Measurements from ENCODE around the gene KRT72.

The KRT72 gene

GRCh38 chr12:52561880-52562449 lies 39.3 kb downstream of the KRT72 start:
- Histone ChIP-seq H3K4me3 (no peak overlapping the region), H3K36me3 (no peaks in the 10 kb centered on the region), H3K27ac (no peak overlapping the region), H3K9me3 (no peaks in the 10 kb centered on the region), H3K4me1 (no peaks in the 10 kb centered on the region), H3K27me3 (peaks cover 0 to 26% of the 10 kb centered on the region in 2 donors)
- DNase-seq = no peak
- intact Hi-C loops (cut with DNase I; ENCODE audit: low total_unique reads) = no loop called here
- TF ChIP-seq, protein P1, sequence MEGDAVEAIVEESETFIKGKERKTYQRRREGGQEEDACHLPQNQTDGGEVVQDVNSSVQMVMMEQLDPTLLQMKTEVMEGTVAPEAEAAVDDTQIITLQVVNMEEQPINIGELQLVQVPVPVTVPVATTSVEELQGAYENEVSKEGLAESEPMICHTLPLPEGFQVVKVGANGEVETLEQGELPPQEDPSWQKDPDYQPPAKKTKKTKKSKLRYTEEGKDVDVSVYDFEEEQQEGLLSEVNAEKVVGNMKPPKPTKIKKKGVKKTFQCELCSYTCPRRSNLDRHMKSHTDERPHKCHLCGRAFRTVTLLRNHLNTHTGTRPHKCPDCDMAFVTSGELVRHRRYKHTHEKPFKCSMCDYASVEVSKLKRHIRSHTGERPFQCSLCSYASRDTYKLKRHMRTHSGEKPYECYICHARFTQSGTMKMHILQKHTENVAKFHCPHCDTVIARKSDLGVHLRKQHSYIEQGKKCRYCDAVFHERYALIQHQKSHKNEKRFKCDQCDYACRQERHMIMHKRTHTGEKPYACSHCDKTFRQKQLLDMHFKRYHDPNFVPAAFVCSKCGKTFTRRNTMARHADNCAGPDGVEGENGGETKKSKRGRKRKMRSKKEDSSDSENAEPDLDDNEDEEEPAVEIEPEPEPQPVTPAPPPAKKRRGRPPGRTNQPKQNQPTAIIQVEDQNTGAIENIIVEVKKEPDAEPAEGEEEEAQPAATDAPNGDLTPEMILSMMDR (IDR thresholded peaks at IDR 0.05) = no peak

- H3K9me3 ChIP-seq = no peaks in the 10 kb centered on the region
- H3K4me3 ChIP-seq = no peak overlapping the region
- TF ChIP-seq, protein P1 (IDR thresholded peaks at IDR 0.05) = no peak
- H3K27ac ChIP-seq = no peak overlapping the region
- H3K4me1 ChIP-seq = no peaks in the 10 kb centered on the region
- intact Hi-C loops (cut with DNase I; ENCODE audit: low total_unique reads) = no loop called here
- H3K27me3 ChIP-seq = peaks cover 0 to 14% of the 10 kb centered on the region in 2 donors
- H3K36me3 ChIP-seq = no peaks in the 10 kb centered on the region
- no peak for DNase-seq
These were observed 41.3 kb downstream of the KRT72 start for GRCh38 chr12:52559979-52560378.

DNA sequence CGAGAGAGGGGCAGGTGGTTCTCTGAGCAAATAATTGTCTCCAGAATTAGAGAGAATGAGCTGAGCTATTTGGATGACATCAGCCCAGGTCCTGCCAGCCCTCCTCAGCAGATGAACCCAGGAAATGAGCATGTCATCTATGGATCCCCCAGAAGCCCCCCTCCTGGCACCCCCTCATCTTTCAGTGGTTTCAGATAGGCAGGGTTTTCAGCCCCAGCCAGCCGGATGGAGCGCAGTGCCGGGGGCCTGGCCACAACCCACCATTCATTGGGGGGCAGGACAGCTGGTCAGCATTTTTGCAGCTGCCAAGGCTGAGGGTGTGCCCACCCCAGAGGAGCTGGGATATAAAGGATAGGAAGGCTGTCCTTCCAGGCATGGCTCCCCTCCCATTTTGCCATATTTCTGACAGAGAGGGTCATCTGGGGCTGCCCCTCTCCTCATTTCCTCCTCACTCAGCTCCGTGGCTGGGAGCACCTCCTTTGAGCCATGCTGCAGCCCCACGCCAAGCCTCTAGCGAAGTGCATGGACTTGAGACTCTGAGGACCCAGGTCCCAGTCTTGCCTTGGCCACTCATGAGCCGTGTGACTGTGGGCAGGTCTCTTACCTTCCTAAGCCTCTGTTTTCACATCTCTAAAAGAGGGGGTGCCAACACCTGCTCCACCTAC lies 42.4 kb downstream of the KRT72 start:
- H3K9me3 ChIP-seq = no peaks in the 10 kb centered on the region
- H3K4me1 ChIP-seq = no peaks in the 10 kb centered on the region
- intact Hi-C loops (cut with DNase I; ENCODE audit: low total_unique reads) = no loop called here
- TF ChIP-seq, protein P1 (IDR thresholded peaks at IDR 0.05) = no peak
- peaks cover 0 to 8% of the 10 kb centered on the region in 2 donors for H3K27me3 ChIP-seq
- no peak for DNase-seq
- no peaks in the 10 kb centered on the region for H3K36me3 ChIP-seq
- no peak overlapping the region for H3K27ac ChIP-seq
- no peak overlapping the region for H3K4me3 ChIP-seq

- Histone ChIP-seq H3K9me3 (no peaks in the 10 kb centered on the region), H3K27ac (no peak overlapping the region), H3K4me1 (no peaks in the 10 kb centered on the region), H3K4me3 (no peak overlapping the region), H3K36me3 (no peaks in the 10 kb centered on the region), H3K27me3 (peaks cover 0 to 7% of the 10 kb centered on the region in 2 donors)
- no peak for DNase-seq
- intact Hi-C loops (cut with DNase I; ENCODE audit: low total_unique reads) = no loop called here
- TF ChIP-seq, protein P1 (IDR thresholded peaks at IDR 0.05) = no peak
These were observed 43.8 kb downstream of the KRT72 start for GRCh38 chr12:52557476-52557875.

DNA sequence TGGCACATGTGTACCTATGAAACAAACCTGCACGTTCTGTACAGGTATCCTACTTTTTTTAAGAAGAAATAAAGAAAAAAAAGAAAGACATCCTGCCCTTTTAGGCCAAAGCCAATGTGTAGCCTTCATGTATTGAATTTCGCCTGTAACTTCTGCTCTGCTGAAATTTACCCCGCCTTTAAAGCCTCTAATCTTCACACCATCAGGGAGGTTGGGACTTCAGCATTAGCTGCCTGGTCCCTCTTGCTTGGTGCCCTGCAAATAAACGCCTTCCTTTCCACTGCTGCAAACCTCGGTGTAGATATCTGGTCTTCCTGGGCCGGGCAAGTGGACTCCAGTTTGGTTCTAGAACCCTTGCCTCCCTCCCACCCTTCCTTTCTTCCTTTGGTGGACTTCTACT lies 45.7 kb downstream of the KRT72 start:
- TF ChIP-seq, protein P1 (IDR thresholded peaks at IDR 0.05) = no peak
- Histone ChIP-seq H3K4me3 (no peak overlapping the region), H3K27ac (no peak overlapping the region), H3K4me1 (peaks cover 0 to 12% (median 2%) of the 10 kb centered on the region in 4 donors), H3K27me3 (peaks cover 0 to 7% of the 10 kb centered on the region in 2 donors), H3K9me3 (no peaks in the 10 kb centered on the region), H3K36me3 (no peaks in the 10 kb centered on the region)
- no peak for DNase-seq
- intact Hi-C loops (cut with DNase I; ENCODE audit: low total_unique reads) = no loop called here

All from tibial artery (tissue), 4 donors.